HG03571 (cell line): ENCODE results near the gene ABCC4.

Experiments
- ATAC-seq: cut with Tn5 transposase; IDR thresholded peaks from one replicate; pipeline ENCODE4 v1.9.1; 2021; ENCODE audit not compliant: unreplicated experiment

The ABCC4 gene

GRCh38 chr13:95122063-95122462 is 179.2 kb downstream of the ABCC4 start:
- no peak for ATAC-seq

GRCh38 chr13:95121516-95121915 is 179.7 kb downstream of the ABCC4 start:
- ATAC-seq = no peak

- ATAC-seq = no peak
These were observed 180.6 kb downstream of the ABCC4 start for GRCh38 chr13:95120650-95121049.

- ATAC-seq = no peak
These were observed 182.5 kb downstream of the ABCC4 start for GRCh38 chr13:95118541-95119324.

- ATAC-seq = no peak
These were observed 184.2 kb downstream of the ABCC4 start for GRCh38 chr13:95117092-95117491.

- no peak for ATAC-seq
These were observed 185.7 kb downstream of the ABCC4 start for GRCh38 chr13:95115525-95115924.

- no peak for ATAC-seq
These were observed 187.7 kb downstream of the ABCC4 start for GRCh38 chr13:95113601-95114000.

GRCh38 chr13:95112883-95113282 is 188.4 kb downstream of the ABCC4 start:
- ATAC-seq = no peak

GRCh38 chr13:95111608-95112007 is 189.6 kb downstream of the ABCC4 start:
- ATAC-seq = no peak

- no peak for ATAC-seq
These were observed 194.7 kb downstream of the ABCC4 start for GRCh38 chr13:95106562-95106961.

- ATAC-seq = no peak
These were observed 200.5 kb downstream of the ABCC4 start for GRCh38 chr13:95100525-95101433.

GRCh38 chr13:95099541-95099940 is 201.7 kb downstream of the ABCC4 start:
- no peak for ATAC-seq

- ATAC-seq = no peak
These were observed 202.3 kb downstream of the ABCC4 start for GRCh38 chr13:95098916-95099315.

GRCh38 chr13:95091755-95092154 is 209.5 kb downstream of the ABCC4 start:
- ATAC-seq = no peak

GRCh38 chr13:95087746-95088305 is 213.4 kb downstream of the ABCC4 start:
- no peak for ATAC-seq

GRCh38 chr13:95086761-95087160 is 214.5 kb downstream of the ABCC4 start:
- ATAC-seq = no peak

GRCh38 chr13:95083758-95084157 is 217.5 kb downstream of the ABCC4 start:
- ATAC-seq = no peak

GRCh38 chr13:95083066-95083465 is 218.2 kb downstream of the ABCC4 start:
- ATAC-seq = no peak

- no peak for ATAC-seq
These were observed 225.7 kb downstream of the ABCC4 start for GRCh38 chr13:95075506-95075905.

- ATAC-seq = no peak
These were observed 226.4 kb downstream of the ABCC4 start for GRCh38 chr13:95074820-95075219.

GRCh38 chr13:95073747-95074311 is 227.4 kb downstream of the ABCC4 start:
- no peak for ATAC-seq
